Endometrial microvascular endothelial cells (primary cell): ENCODE data around the gene ATP6V0A1. TPM values are rescaled to one million over a fixed set of nuclear protein-coding genes. Genes with fewer than 3 reads are reported as not detected.
"Not testable (repeated sequence)": the region's sequence is repeated elsewhere in the genome, so short reads cannot be mapped to it uniquely, and the experiment has no call there.

Experiments
- in situ Hi-C: cut with HindIII; loops from 2 replicates; pipeline ENCODE4 v1.10.0; 2017; ENCODE audit warnings: low sequenced_read_pairs, low pct_unique_long_range_greater_than_20kb; ENCODE audit errors: inconsistent ontology term
- total RNA-seq: library from RNA; depleted of rRNA; stranded (reverse); fragments of >200 nt; gene quantifications from one replicate; pipeline ENCODE4 v1.2.3, GENCODE V29; 2015; ENCODE audit errors: inconsistent ontology term

Gene ATP6V0A1
- 27.1 TPM for total RNA-seq

GRCh38 chr17:42458497-42459255 is at the start of gene ATP6V0A1:
ATP6V0A1 (plus strand) TSS chr17:42458878; CDS start chr17:42460895, 2,017 bp downstream.
- in situ Hi-C loops, result no loop called here

- in situ Hi-C loops, result no loop called here
Observed at GRCh38 chr17:42409523-42410318, 49.0 kb upstream of the ATP6V0A1 start.

- in situ Hi-C loops, result no loop called here
Observed at GRCh38 chr17:42410319-42410685, 48.4 kb upstream of the ATP6V0A1 start.

- in situ Hi-C loops, result no loop called here
Observed at GRCh38 chr17:42411361-42411760, 47.3 kb upstream of the ATP6V0A1 start.

- in situ Hi-C loops, result no loop called here
Observed at GRCh38 chr17:42411905-42412679, 46.6 kb upstream of the ATP6V0A1 start.

- in situ Hi-C loops, result no loop called here
Observed at GRCh38 chr17:42413464-42414040, 45.1 kb upstream of the ATP6V0A1 start.

GRCh38 chr17:42414704-42415409 is 43.8 kb upstream of the ATP6V0A1 start:
- in situ Hi-C loops, result no loop called here

GRCh38 chr17:42417981-42418380 is 40.7 kb upstream of the ATP6V0A1 start:
- in situ Hi-C loops, result not testable (repeated sequence)

- in situ Hi-C loops, result loop anchor here (5.0 kb wide), 1 partner anchor 96 kb away; no protein-coding TSS in a partner anchor
Observed at GRCh38 chr17:42421136-42421506, 37.6 kb upstream of the ATP6V0A1 start.

- in situ Hi-C loops, result loop anchor here (5.0 kb wide), 1 partner anchor 96 kb away; no protein-coding TSS in a partner anchor
Observed at GRCh38 chr17:42421507-42422338, 37.0 kb upstream of the ATP6V0A1 start.

- in situ Hi-C loops, result loop anchor here (5.0 kb wide), 1 partner anchor 95 kb away; no protein-coding TSS in a partner anchor
Observed at GRCh38 chr17:42422412-42422957, 36.2 kb upstream of the ATP6V0A1 start.

- in situ Hi-C loops, result loop anchor here (5.0 kb wide), 1 partner anchor 94 kb away; no protein-coding TSS in a partner anchor
Observed at GRCh38 chr17:42422958-42423712, 35.5 kb upstream of the ATP6V0A1 start, which contains the start of gene CAVIN1. CAVIN1 (minus strand) TSS chr17:42423256; CDS start chr17:42423097, 159 bp downstream.

- in situ Hi-C loops, result loop anchor here (5.0 kb wide), 1 partner anchor 94 kb away; no protein-coding TSS in a partner anchor
Observed at GRCh38 chr17:42423766-42424165, 34.9 kb upstream of the ATP6V0A1 start.

GRCh38 chr17:42424991-42425610 is 33.6 kb upstream of the ATP6V0A1 start:
- in situ Hi-C loops, result loop anchor here (5.0 kb wide), 1 partner anchor 92 kb away; no protein-coding TSS in a partner anchor

- in situ Hi-C loops, result no loop called here
Observed at GRCh38 chr17:42428141-42428944, 30.3 kb upstream of the ATP6V0A1 start.
